ENCODE results near the gene PKDREJ. TPM values are rescaled to one million over a fixed set of nuclear protein-coding genes. Genes with fewer than 3 reads are reported as not detected.

The PKDREJ gene
- total RNA-seq, 1 experiment from 2014 or later, result not detected

GRCh38 chr22:46269564-46269963 lies 6.4 kb upstream of the PKDREJ start:
- Histone ChIP-seq H3K27me3 (ENCODE audit: control insufficient read depth, insufficient read depth, low read length) (no peaks in the 10 kb centered on the region), H3K4me3 (ENCODE audit: low read depth in 2 of 2, low read length in 2 of 2) (no peak overlapping the region), H3K27ac (ENCODE audit: low read length) (no peak overlapping the region), H3K36me3 (ENCODE audit: control insufficient read depth, insufficient read depth, low read length) (no peaks in the 10 kb centered on the region), H3K4me1 (ENCODE audit: control insufficient read depth, insufficient read depth, low read length) (peaks cover 7% of the 10 kb centered on the region), H3K9me3 (ENCODE audit: control insufficient read depth, insufficient read depth, low read depth, low read length) (no peaks in the 10 kb centered on the region)
- no TSS peak for BruUV-seq (replicated peaks)
- CTCF ChIA-PET, result no interaction called here
- intact Hi-C loops (cut with micrococcal nuclease; ENCODE audit: unreplicated experiment), result no loop called here
- DNase-seq (ENCODE audit: low read depth, low spot score), result no peak
- no peak for ATAC-seq
- POLR2A ChIA-PET, result no interaction called here
- TF ChIP-seq REST (IDR thresholded peaks at IDR 0.05; ENCODE audit: insufficient read depth in 1 of 2, low read depth in 2 of 2, low read length in 1 of 2) (no peak), TCF7L2 (IDR thresholded peaks at IDR 0.05; ENCODE audit: low read depth, low read length) (no peak), SIN3A (IDR thresholded peaks at IDR 0.05; ENCODE audit: borderline replicate concordance, insufficient read depth, low read depth, low read length) (no peak), CTCF (IDR thresholded peaks at IDR 0.05) (no peak), POLR2AphosphoS5 (IDR thresholded peaks at IDR 0.05; ENCODE audit: low read depth, low read length) (no peak)
- in situ Hi-C loops (cut with HindIII; ENCODE audit: low pct_unique_long_range_greater_than_20kb, low sequenced_read_pairs), result no loop called here

GRCh38 chr22:46267431-46268279 lies 4.5 kb upstream of the PKDREJ start, which contains the start of gene TTC38:
TTC38 (plus strand) TSS chr22:46268008; CDS start chr22:46268040, 32 bp downstream.
- CTCF ChIA-PET, result interaction anchor here (0.6 kb wide), 1 partner anchor 676 kb away, joined by 6 read pairs; no protein-coding TSS in a partner anchor
- H3K27ac ChIP-seq (ENCODE audit: low read length), result peak within 1 kb of the TSS; percentile 75
- in situ Hi-C loops (cut with HindIII; ENCODE audit: low pct_unique_long_range_greater_than_20kb, low sequenced_read_pairs), result no loop called here

More at GRCh38 chr22:46267431-46268279, 4.5 kb upstream of the PKDREJ start, which contains the start of gene TTC38:
- DNase-seq (ENCODE audit: low read depth, low spot score) (no peak), ATAC-seq (peak; percentile 98)
- no TSS peak for BruUV-seq (replicated peaks)
- intact Hi-C loops (cut with micrococcal nuclease; ENCODE audit: unreplicated experiment), result no loop called here
- Histone ChIP-seq H3K36me3 (ENCODE audit: control insufficient read depth, insufficient read depth, low read length) (no peaks in the 10 kb centered on the region), H3K4me3 (ENCODE audit: low read depth in 2 of 2, low read length in 2 of 2) (peak within 1 kb of the TSS; percentile 72 to 85), H3K9me3 (ENCODE audit: control insufficient read depth, insufficient read depth, low read depth, low read length) (no peaks in the 10 kb centered on the region), H3K4me1 (ENCODE audit: control insufficient read depth, insufficient read depth, low read length) (peaks cover 7% of the 10 kb centered on the region), H3K27me3 (ENCODE audit: control insufficient read depth, insufficient read depth, low read length) (no peaks in the 10 kb centered on the region)
- POLR2A ChIA-PET, result no interaction called here
- TF ChIP-seq TCF7L2 (IDR thresholded peaks at IDR 0.05; ENCODE audit: low read depth, low read length) (peak; percentile 84), POLR2AphosphoS5 (IDR thresholded peaks at IDR 0.05; ENCODE audit: low read depth, low read length) (peak; percentile 67), REST (IDR thresholded peaks at IDR 0.05; ENCODE audit: insufficient read depth in 1 of 2, low read depth in 2 of 2, low read length in 1 of 2) (no peak), CTCF (IDR thresholded peaks at IDR 0.05) (no peak), SIN3A (IDR thresholded peaks at IDR 0.05; ENCODE audit: borderline replicate concordance, insufficient read depth, low read depth, low read length) (no peak)
